ENCODE results near the gene RAB3C. TPM values are rescaled to one million over a fixed set of nuclear protein-coding genes. Genes with fewer than 3 reads are reported as not detected.

The RAB3C gene
- total RNA-seq, 1 experiment from 2014 or later = 13.3 TPM

DNA sequence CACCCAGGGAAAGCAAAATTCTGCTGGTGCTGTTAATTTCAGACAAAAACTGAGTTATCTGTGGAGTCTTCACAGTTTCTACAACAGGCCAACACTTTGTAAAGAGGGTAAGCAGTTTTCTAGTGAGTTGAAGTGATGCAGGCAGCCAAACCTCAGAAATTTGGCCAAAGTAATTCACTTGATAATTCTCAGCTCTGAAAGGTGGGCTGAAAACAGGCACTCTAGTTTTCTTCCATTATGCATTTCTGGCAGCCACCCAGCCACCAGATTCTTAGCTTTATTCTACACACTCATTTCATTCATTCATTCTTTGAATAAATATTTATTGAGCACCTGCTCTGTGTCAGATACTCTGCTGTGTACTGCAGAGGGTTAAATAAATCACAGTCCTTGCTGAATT is 184.2 kb downstream of the RAB3C start:
- ChIA-PET CTCF (no interaction called here), POLR2A (no interaction called here)
- no peaks in the 10 kb centered on the region for H3K27me3 Mint-ChIP-seq (ENCODE audit: low read depth)
- H3K27ac Mint-ChIP-seq = no peak overlapping the region
- ATAC-seq (no peak), DNase-seq (ENCODE audit: low spot score) (no peak)
- TF ChIP-seq, protein P1, sequence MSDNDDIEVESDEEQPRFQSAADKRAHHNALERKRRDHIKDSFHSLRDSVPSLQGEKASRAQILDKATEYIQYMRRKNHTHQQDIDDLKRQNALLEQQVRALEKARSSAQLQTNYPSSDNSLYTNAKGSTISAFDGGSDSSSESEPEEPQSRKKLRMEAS (CRISPR knock-in tag; IDR thresholded peaks at IDR 0.05) = no peak
- TF ChIP-seq, protein P2, sequence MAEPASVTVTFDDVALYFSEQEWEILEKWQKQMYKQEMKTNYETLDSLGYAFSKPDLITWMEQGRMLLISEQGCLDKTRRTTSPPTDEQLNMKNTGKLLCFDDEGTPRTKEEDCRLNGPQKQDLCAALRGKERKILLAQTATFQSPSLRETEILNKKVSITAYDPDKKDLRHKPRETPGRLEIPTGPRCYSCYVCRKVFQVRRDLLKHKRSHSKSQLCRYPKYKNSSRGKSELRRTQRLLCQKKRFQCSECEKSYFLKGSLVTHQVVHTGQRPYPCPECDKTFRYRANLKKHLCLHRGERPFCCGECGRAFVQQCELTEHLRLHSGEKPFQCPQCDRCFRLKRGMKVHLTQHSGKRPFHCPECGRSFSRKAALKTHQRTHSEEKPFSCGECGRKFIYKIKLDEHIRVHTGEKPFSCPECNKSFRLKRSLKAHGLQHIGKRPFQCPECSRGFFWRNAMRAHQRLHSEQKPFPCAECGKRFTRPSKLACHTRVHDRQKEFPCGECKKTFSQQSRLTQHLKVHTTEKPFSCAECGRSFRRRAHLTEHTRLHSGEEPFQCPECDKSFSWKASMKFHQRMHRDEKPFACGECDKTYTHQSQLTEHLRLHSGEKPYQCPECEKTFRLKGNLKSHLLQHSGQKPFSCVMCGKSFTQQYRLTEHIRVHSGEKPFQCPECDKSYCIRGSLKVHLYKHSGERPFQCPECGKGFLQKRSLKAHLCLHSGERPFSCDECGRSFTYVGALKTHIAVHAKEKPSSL (CRISPR knock-in tag; conservative IDR thresholded peaks at IDR 0.05) = no peak
- TF ChIP-seq, protein P3, sequence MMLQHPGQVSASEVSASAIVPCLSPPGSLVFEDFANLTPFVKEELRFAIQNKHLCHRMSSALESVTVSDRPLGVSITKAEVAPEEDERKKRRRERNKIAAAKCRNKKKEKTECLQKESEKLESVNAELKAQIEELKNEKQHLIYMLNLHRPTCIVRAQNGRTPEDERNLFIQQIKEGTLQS (CRISPR knock-in tag; conservative IDR thresholded peaks at IDR 0.05) = no peak
- TF ChIP-seq, protein P4, sequence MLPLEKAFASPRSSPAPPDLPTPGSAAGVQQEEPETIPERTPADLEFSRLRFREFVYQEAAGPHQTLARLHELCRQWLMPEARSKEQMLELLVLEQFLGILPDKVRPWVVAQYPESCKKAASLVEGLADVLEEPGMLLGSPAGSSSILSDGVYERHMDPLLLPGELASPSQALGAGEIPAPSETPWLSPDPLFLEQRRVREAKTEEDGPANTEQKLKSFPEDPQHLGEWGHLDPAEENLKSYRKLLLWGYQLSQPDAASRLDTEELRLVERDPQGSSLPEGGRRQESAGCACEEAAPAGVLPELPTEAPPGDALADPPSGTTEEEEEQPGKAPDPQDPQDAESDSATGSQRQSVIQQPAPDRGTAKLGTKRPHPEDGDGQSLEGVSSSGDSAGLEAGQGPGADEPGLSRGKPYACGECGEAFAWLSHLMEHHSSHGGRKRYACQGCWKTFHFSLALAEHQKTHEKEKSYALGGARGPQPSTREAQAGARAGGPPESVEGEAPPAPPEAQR (CRISPR knock-in tag; IDR thresholded peaks at IDR 0.05) = no peak
- TF ChIP-seq ZNF263 (CRISPR knock-in tag; IDR thresholded peaks at IDR 0.05; ENCODE audit: low read depth) (no peak), MYBL2 (CRISPR knock-in tag; IDR thresholded peaks at IDR 0.05) (no peak), ZNF396 (CRISPR knock-in tag; IDR thresholded peaks at IDR 0.05; ENCODE audit: borderline replicate concordance) (no peak), ATF1 (CRISPR knock-in tag; IDR thresholded peaks at IDR 0.05) (no peak), GABPB1 (CRISPR knock-in tag; IDR thresholded peaks at IDR 0.05) (no peak), ZNF671 (CRISPR knock-in tag; IDR thresholded peaks at IDR 0.05) (no peak), ETV6 (CRISPR knock-in tag; IDR thresholded peaks at IDR 0.05) (no peak)
- TF ChIP-seq, protein P5, sequence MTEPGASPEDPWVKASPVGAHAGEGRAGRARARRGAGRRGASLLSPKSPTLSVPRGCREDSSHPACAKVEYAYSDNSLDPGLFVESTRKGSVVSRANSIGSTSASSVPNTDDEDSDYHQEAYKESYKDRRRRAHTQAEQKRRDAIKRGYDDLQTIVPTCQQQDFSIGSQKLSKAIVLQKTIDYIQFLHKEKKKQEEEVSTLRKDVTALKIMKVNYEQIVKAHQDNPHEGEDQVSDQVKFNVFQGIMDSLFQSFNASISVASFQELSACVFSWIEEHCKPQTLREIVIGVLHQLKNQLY (CRISPR knock-in tag; IDR thresholded peaks at IDR 0.05) = no peak
- TF ChIP-seq, protein P6, sequence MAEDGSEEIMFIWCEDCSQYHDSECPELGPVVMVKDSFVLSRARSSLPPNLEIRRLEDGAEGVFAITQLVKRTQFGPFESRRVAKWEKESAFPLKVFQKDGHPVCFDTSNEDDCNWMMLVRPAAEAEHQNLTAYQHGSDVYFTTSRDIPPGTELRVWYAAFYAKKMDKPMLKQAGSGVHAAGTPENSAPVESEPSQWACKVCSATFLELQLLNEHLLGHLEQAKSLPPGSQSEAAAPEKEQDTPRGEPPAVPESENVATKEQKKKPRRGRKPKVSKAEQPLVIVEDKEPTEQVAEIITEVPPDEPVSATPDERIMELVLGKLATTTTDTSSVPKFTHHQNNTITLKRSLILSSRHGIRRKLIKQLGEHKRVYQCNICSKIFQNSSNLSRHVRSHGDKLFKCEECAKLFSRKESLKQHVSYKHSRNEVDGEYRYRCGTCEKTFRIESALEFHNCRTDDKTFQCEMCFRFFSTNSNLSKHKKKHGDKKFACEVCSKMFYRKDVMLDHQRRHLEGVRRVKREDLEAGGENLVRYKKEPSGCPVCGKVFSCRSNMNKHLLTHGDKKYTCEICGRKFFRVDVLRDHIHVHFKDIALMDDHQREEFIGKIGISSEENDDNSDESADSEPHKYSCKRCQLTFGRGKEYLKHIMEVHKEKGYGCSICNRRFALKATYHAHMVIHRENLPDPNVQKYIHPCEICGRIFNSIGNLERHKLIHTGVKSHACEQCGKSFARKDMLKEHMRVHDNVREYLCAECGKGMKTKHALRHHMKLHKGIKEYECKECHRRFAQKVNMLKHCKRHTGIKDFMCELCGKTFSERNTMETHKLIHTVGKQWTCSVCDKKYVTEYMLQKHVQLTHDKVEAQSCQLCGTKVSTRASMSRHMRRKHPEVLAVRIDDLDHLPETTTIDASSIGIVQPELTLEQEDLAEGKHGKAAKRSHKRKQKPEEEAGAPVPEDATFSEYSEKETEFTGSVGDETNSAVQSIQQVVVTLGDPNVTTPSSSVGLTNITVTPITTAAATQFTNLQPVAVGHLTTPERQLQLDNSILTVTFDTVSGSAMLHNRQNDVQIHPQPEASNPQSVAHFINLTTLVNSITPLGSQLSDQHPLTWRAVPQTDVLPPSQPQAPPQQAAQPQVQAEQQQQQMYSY (CRISPR knock-in tag; IDR thresholded peaks at IDR 0.05) = no peak
- TF ChIP-seq, protein P7, sequence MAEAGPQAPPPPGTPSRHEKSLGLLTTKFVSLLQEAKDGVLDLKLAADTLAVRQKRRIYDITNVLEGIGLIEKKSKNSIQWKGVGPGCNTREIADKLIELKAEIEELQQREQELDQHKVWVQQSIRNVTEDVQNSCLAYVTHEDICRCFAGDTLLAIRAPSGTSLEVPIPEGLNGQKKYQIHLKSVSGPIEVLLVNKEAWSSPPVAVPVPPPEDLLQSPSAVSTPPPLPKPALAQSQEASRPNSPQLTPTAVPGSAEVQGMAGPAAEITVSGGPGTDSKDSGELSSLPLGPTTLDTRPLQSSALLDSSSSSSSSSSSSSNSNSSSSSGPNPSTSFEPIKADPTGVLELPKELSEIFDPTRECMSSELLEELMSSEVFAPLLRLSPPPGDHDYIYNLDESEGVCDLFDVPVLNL (CRISPR knock-in tag; IDR thresholded peaks at IDR 0.05; ENCODE audit: borderline replicate concordance, low read depth) = no peak
- TF ChIP-seq, protein P8, sequence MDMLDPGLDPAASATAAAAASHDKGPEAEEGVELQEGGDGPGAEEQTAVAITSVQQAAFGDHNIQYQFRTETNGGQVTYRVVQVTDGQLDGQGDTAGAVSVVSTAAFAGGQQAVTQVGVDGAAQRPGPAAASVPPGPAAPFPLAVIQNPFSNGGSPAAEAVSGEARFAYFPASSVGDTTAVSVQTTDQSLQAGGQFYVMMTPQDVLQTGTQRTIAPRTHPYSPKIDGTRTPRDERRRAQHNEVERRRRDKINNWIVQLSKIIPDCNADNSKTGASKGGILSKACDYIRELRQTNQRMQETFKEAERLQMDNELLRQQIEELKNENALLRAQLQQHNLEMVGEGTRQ (CRISPR knock-in tag; IDR thresholded peaks at IDR 0.05) = no peak
- TF ChIP-seq, protein P9, sequence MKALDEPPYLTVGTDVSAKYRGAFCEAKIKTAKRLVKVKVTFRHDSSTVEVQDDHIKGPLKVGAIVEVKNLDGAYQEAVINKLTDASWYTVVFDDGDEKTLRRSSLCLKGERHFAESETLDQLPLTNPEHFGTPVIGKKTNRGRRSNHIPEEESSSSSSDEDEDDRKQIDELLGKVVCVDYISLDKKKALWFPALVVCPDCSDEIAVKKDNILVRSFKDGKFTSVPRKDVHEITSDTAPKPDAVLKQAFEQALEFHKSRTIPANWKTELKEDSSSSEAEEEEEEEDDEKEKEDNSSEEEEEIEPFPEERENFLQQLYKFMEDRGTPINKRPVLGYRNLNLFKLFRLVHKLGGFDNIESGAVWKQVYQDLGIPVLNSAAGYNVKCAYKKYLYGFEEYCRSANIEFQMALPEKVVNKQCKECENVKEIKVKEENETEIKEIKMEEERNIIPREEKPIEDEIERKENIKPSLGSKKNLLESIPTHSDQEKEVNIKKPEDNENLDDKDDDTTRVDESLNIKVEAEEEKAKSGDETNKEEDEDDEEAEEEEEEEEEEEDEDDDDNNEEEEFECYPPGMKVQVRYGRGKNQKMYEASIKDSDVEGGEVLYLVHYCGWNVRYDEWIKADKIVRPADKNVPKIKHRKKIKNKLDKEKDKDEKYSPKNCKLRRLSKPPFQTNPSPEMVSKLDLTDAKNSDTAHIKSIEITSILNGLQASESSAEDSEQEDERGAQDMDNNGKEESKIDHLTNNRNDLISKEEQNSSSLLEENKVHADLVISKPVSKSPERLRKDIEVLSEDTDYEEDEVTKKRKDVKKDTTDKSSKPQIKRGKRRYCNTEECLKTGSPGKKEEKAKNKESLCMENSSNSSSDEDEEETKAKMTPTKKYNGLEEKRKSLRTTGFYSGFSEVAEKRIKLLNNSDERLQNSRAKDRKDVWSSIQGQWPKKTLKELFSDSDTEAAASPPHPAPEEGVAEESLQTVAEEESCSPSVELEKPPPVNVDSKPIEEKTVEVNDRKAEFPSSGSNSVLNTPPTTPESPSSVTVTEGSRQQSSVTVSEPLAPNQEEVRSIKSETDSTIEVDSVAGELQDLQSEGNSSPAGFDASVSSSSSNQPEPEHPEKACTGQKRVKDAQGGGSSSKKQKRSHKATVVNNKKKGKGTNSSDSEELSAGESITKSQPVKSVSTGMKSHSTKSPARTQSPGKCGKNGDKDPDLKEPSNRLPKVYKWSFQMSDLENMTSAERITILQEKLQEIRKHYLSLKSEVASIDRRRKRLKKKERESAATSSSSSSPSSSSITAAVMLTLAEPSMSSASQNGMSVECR (CRISPR knock-in tag; IDR thresholded peaks at IDR 0.05; ENCODE audit: borderline replicate concordance) = no peak
- TF ChIP-seq, protein P10, sequence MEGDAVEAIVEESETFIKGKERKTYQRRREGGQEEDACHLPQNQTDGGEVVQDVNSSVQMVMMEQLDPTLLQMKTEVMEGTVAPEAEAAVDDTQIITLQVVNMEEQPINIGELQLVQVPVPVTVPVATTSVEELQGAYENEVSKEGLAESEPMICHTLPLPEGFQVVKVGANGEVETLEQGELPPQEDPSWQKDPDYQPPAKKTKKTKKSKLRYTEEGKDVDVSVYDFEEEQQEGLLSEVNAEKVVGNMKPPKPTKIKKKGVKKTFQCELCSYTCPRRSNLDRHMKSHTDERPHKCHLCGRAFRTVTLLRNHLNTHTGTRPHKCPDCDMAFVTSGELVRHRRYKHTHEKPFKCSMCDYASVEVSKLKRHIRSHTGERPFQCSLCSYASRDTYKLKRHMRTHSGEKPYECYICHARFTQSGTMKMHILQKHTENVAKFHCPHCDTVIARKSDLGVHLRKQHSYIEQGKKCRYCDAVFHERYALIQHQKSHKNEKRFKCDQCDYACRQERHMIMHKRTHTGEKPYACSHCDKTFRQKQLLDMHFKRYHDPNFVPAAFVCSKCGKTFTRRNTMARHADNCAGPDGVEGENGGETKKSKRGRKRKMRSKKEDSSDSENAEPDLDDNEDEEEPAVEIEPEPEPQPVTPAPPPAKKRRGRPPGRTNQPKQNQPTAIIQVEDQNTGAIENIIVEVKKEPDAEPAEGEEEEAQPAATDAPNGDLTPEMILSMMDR (IDR thresholded peaks at IDR 0.05) = no peak
- H3K36me3 Mint-ChIP-seq = no peaks in the 10 kb centered on the region
- no peaks in the 10 kb centered on the region for H3K9me3 Mint-ChIP-seq
- H3K4me3 Mint-ChIP-seq = no peak overlapping the region
- H3K4me1 Mint-ChIP-seq = no peaks in the 10 kb centered on the region
